HCT116 (cell line): ENCODE results near the gene CAMK2G.

Experiments
- ATF3 ChIP-seq: IDR thresholded peaks from 2 replicates; pipeline ENCODE4 v1.6.1; 2012
- CTCF ChIP-seq, 3 experiments: fragments of 200-600 bp in 1 of 3; sonication (generic) in 1 of 3; IDR thresholded peaks in 2 of 3; conservative IDR thresholded peaks in 1 of 3; 2 replicates each; pipeline ENCODE4 v1.5.1; 2012 to 2017; ENCODE audit warnings: low read depth in 2 of 3, low read length in 2 of 3, antibody characterized with exemption in 1 of 3, borderline replicate concordance in 1 of 3, control low read depth in 1 of 3, mild to moderate bottlenecking in 1 of 3, mixed read lengths in 1 of 3, mixed run types in 1 of 3, moderate library complexity in 1 of 3; ENCODE audit not compliant: insufficient read depth in 1 of 3
- EZH2 ChIP-seq: fragments of 200-600 bp; sonication (generic); IDR thresholded peaks from 2 replicates; pipeline ENCODE4 v1.6.1; 2017; ENCODE audit warnings: antibody characterized with exemption, mixed run types
- EZH2phosphoT487 ChIP-seq: fragments of 200-600 bp; IDR thresholded peaks from 2 replicates; pipeline ENCODE4 v1.6.1; 2018; ENCODE audit warnings: antibody characterized with exemption, borderline replicate concordance
- JUND ChIP-seq: IDR thresholded peaks from 2 replicates; pipeline ENCODE4 v1.6.1; 2012
- MAX ChIP-seq: IDR thresholded peaks from 2 replicates; pipeline ENCODE4 v1.6.1; 2012
- POLR2A ChIP-seq: IDR thresholded peaks from 2 replicates; pipeline ENCODE4 v1.7.0; 2011; ENCODE audit warnings: borderline replicate concordance; ENCODE audit not compliant: insufficient read depth, insufficient read length; ENCODE audit errors: extremely low read depth
- POLR2AphosphoS5 ChIP-seq: IDR thresholded peaks from 2 replicates; pipeline ENCODE4 v1.6.1; 2011; ENCODE audit warnings: mild to moderate bottlenecking, low read depth, low read length, moderate library complexity
- RAD21 ChIP-seq: IDR thresholded peaks from 2 replicates; pipeline ENCODE4 v1.6.1; 2012; ENCODE audit warnings: low read depth, mild to moderate bottlenecking
- REST ChIP-seq: IDR thresholded peaks from 2 replicates; pipeline ENCODE4 v1.6.1; 2012; ENCODE audit warnings: low read depth
- ZNF274 ChIP-seq: fragments of 200-500 bp; sonication (Bioruptor generic); IDR thresholded peaks from 2 replicates; pipeline ENCODE4 v1.6.1; 2014; ENCODE audit warnings: mild to moderate bottlenecking, low read depth, low read length, inconsistent platforms

- no peak for TF ChIP-seq POLR2A
- no peak for TF ChIP-seq CTCF (IDR thresholded peaks at IDR 0.05 in 2 of 3, conservative IDR thresholded peaks at IDR 0.05 in 1 of 3; ENCODE audit: borderline replicate concordance in 1 of 3, insufficient read depth in 1 of 3, low read depth in 2 of 3, low read length in 2 of 3)
- no peak for TF ChIP-seq ATF3
- TF ChIP-seq RAD21 = no peak
- TF ChIP-seq POLR2AphosphoS5 = no peak
- no peak for TF ChIP-seq EZH2phosphoT487
- TF ChIP-seq MAX = no peak
- no peak for TF ChIP-seq JUND
- TF ChIP-seq EZH2 = no peak
- TF ChIP-seq ZNF274 = no peak
- TF ChIP-seq REST = no peak
Observed at GRCh38 chr10:73862011-73862410, 12.3 kb downstream of the CAMK2G start.
